SU-DHL-6 (cell line): ENCODE data around the gene TENT4A.

Experiments used
- H2AFZ ChIP-seq: fragments of 200-600 bp; sonication (generic); 2 replicates; pipeline ENCODE4 v1.6.1; 2014; ENCODE audit warnings: low read depth, mild to moderate bottlenecking, moderate library complexity, mixed read lengths, antibody characterized with exemption, low read length; ENCODE audit not compliant: severe bottlenecking
- H3F3A ChIP-seq: fragments of 200-600 bp; shearing (Covaris generic); 2 replicates; pipeline ENCODE4 v1.6.0; 2016; ENCODE audit warnings: antibody characterized with exemption, mild to moderate bottlenecking; ENCODE audit not compliant: insufficient read depth
- H3K27ac ChIP-seq: fragments of 200-600 bp; sonication (generic); 2 replicates; pipeline ENCODE4 v1.5.1; 2016; ENCODE audit warnings: low read depth, mild to moderate bottlenecking, low read length, moderate library complexity, mixed read lengths
- H3K27me3 ChIP-seq: fragments of 200-600 bp; sonication (generic), shearing (Covaris generic); 2 replicates; pipeline ENCODE4 v1.6.0; 2014; ENCODE audit warnings: mild to moderate bottlenecking, low read length
- H3K36me3 ChIP-seq: fragments of 200-600 bp; sonication (generic); 2 replicates; pipeline ENCODE4 v1.6.1; 2014; ENCODE audit warnings: mild to moderate bottlenecking, low read length, mixed read lengths
- H3K4me2 ChIP-seq: fragments of 300-600, 200-600 bp; shearing (Covaris generic), sonication (generic); 2 replicates; pipeline ENCODE4 v1.6.0; 2014; ENCODE audit warnings: low read length, low read depth, mild to moderate bottlenecking; ENCODE audit not compliant: poor library complexity, severe bottlenecking
- H3K4me3 ChIP-seq: fragments of 200-600 bp; sonication (generic); 2 replicates; pipeline ENCODE4 v1.5.1; 2014; ENCODE audit warnings: antibody characterized with exemption, low read length, mild to moderate bottlenecking, mixed read lengths; ENCODE audit not compliant: insufficient read depth, poor library complexity, severe bottlenecking
- H3K79me2 ChIP-seq: fragments of 200-600 bp; sonication (generic); 2 replicates; pipeline ENCODE4 v1.6.1; 2014; ENCODE audit warnings: mild to moderate bottlenecking, low read length, moderate library complexity; ENCODE audit not compliant: insufficient read depth
- H3K9ac ChIP-seq: fragments of 200-600 bp; sonication (generic); 2 replicates; pipeline ENCODE4 v1.7.0; 2014; ENCODE audit warnings: mild to moderate bottlenecking, low read length
- H3K9me2 ChIP-seq: fragments of 200-600 bp; sonication (generic); replicated peaks from 2 replicates; pipeline ENCODE4 v1.6.1; 2014; ENCODE audit warnings: low read length; ENCODE audit not compliant: insufficient read depth
- H3K9me3 ChIP-seq: fragments of 200-600 bp; sonication (generic); 2 replicates; pipeline ENCODE4 v1.6.1; 2014; ENCODE audit warnings: low read length, mixed read lengths; ENCODE audit not compliant: insufficient read depth
- H4K20me1 ChIP-seq: fragments of 200-600 bp; sonication (generic); 2 replicates; pipeline ENCODE4 v1.6.1; 2014; ENCODE audit warnings: low read depth, mild to moderate bottlenecking, antibody characterized with exemption, low read length, moderate library complexity, mixed read lengths
- CTCF ChIP-seq: fragments of 200-600 bp; sonication (generic); IDR thresholded peaks from one replicate; pipeline ENCODE4 v1.5.1; 2017; ENCODE audit warnings: antibody characterized with exemption, mild to moderate bottlenecking, low read length, moderate library complexity; ENCODE audit not compliant: insufficient read depth, poor library complexity, severe bottlenecking
- EZH2phosphoT487 ChIP-seq: fragments of 200-600 bp; sonication (generic), shearing (Covaris generic); conservative IDR thresholded peaks from 2 replicates; pipeline ENCODE4 v1.6.1; 2018; ENCODE audit warnings: mild to moderate bottlenecking, antibody characterized with exemption, low read length, moderate library complexity, mixed read lengths

Gene TENT4A

GRCh38 chr5:6721442-6721841 is 8.2 kb downstream of the TENT4A start:
- Histone ChIP-seq H3K9me3 (no peaks in the 10 kb centered on the region), H3K9me2 (no peaks in the 10 kb centered on the region), H4K20me1 (peaks cover 24% of the 10 kb centered on the region; the same call in 1 of the 2 replicates), H3K79me2 (peaks cover 96% of the 10 kb centered on the region), H3K27ac (peak overlapping the region; percentile 83), H3K36me3 (no peaks in the 10 kb centered on the region), H2AFZ (no peak overlapping the region), H3K9ac (peak overlapping the region; percentile 48), H3K4me2 (peak overlapping the region; percentile 88), H3K27me3 (no peaks in the 10 kb centered on the region), H3K4me3 (peak overlapping the region; percentile 38), H3F3A (peaks cover 38% of the 10 kb centered on the region)
- no peak for TF ChIP-seq EZH2phosphoT487
- no peak for TF ChIP-seq CTCF

GRCh38 chr5:6722015-6722414 is 8.8 kb downstream of the TENT4A start:
- H3F3A ChIP-seq, result peaks cover 38% of the 10 kb centered on the region
- no peaks in the 10 kb centered on the region for H3K36me3 ChIP-seq
- H3K9me2 ChIP-seq, result no peaks in the 10 kb centered on the region
- H4K20me1 ChIP-seq, result peaks cover 20% of the 10 kb centered on the region; the same call in 1 of the 2 replicates
- H3K4me2 ChIP-seq, result peak overlapping the region; percentile 88
- no peak for TF ChIP-seq EZH2phosphoT487
- TF ChIP-seq CTCF, result no peak
- no peak overlapping the region for H2AFZ ChIP-seq
- no peaks in the 10 kb centered on the region for H3K27me3 ChIP-seq
- peak overlapping the region; percentile 38 for H3K4me3 ChIP-seq
- H3K9me3 ChIP-seq, result no peaks in the 10 kb centered on the region
- peak overlapping the region; percentile 83 for H3K27ac ChIP-seq
- H3K9ac ChIP-seq, result peak overlapping the region; percentile 48
- peaks cover 96% of the 10 kb centered on the region for H3K79me2 ChIP-seq

- H4K20me1 ChIP-seq, result peaks cover 8% of the 10 kb centered on the region; the same call in 1 of the 2 replicates
- no peak overlapping the region for H3K9ac ChIP-seq
Measured at GRCh38 chr5:6723122-6723815, 10.0 kb downstream of the TENT4A start.

More at GRCh38 chr5:6723122-6723815, 10.0 kb downstream of the TENT4A start:
- Histone ChIP-seq H3F3A (peaks cover 46% of the 10 kb centered on the region), H3K79me2 (peaks cover 96% of the 10 kb centered on the region), H3K9me3 (no peaks in the 10 kb centered on the region), H2AFZ (no peak overlapping the region), H3K4me3 (no peak overlapping the region), H3K4me2 (peak overlapping the region; percentile 88), H3K27me3 (no peaks in the 10 kb centered on the region), H3K9me2 (no peaks in the 10 kb centered on the region), H3K36me3 (no peaks in the 10 kb centered on the region), H3K27ac (peak overlapping the region; percentile 83)
- no peak for TF ChIP-seq CTCF
- no peak for TF ChIP-seq EZH2phosphoT487
